Measurements from ENCODE around the gene PELI3.

Gene PELI3

DNA sequence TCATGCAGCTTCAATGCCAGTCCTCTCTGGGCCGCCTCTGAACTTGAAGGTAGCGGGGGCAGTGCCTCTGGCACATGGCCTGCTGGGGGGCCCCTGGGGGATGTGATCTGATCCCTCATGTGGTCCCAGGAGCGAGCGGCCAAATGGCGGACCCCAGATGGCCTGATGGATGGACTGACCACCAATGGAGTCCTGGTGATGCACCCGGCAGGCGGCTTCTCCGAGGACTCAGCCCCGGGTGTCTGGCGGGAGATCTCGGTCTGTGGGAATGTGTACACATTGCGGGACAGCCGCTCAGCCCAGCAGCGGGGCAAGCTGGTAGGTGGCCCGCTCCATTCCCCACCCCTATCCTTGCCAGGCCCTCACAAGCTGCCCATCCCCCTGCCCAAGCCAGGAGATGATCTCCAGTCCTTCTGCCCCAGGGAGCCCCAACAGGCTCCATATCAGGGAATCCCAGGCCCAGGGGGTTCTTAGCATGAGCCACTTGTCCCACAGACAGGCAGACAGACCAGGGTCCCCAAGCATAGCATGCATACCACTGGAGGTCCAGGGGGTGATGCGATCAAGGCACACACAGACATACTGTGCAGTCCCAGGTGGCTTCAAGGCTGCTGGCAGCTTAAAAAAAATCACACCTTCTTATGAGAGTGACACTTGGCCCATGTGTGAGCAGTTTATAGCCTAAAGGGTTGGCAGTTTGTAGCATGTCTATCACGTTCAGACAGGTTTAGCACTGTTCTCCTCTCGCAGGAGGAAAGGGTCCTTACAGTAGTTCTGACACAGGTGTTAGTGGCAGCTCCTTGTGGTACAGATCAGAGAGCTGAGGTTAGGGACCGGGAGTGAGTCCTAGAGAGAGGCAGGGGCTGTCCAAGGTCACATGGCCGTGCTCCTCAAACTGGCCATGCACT, 7.2 kb downstream of the PELI3 start:
- DNase-seq (ENCODE audit: low read depth, low spot score), result no peak

DNA sequence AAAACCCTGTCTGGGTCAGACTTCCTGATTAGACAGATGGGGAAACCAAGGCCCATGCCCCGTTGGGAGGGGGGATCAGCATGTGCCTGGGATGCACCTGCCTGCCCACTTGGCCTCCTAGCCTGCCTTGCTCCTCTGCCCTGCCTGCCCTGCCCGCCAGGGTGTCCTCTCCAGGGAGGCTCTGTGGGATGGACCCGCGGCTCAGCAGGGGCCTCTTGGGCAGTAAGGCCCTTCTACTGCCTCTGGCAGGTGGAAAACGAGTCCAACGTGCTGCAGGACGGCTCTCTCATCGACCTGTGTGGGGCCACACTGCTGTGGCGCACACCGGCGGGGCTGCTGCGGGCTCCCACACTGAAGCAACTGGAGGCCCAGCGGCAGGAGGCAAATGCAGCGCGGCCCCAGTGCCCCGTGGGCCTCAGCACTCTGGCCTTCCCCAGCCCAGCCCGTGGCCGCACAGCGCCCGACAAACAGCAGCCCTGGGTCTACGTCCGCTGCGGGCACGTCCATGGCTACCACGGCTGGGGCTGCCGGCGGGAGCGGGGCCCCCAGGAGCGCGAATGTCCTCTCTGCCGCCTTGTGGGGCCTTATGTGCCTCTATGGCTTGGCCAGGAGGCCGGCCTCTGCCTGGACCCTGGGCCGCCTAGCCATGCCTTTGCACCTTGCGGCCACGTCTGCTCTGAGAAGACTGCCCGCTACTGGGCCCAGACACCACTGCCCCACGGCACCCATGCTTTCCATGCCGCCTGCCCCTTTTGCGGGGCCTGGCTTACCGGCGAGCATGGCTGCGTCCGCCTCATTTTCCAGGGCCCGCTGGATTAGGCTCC, 8.9 kb downstream of the PELI3 start:
- no peak for DNase-seq (ENCODE audit: low read depth, low spot score)

DNA sequence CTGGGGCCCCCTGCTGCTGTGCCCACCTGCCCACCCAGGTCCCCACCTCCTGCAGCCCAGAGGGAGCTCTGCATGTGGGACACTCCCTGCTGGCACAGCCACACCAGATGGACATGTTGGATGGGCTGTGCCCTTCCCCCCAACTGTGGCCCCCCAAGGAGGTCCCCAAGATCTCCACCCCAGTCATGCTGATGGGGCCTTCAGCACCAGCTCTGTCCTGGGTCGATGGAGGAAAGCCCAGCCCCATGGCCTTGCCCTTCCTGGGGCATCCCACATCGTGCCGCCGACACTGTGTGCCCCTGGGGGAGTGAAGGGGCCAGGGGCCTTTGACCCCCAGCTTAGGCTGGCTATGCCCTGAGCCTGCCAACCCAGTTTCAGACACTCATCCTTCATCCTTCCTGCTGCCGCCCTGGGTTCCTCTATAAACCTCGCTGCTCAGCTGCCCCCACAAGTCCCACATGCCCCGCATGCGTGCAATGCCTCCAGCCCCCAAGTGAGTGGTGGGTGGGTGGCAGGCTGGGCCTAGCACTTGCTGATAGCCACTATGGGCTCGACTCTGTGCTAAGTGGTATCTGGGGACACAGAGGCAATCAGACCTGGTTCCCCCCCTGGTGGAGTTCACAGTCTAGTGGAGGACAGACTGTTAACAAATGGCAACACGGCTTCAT, 9.6 kb downstream of the PELI3 start:
- DNase-seq (ENCODE audit: low read depth, low spot score), result no peak

DNA sequence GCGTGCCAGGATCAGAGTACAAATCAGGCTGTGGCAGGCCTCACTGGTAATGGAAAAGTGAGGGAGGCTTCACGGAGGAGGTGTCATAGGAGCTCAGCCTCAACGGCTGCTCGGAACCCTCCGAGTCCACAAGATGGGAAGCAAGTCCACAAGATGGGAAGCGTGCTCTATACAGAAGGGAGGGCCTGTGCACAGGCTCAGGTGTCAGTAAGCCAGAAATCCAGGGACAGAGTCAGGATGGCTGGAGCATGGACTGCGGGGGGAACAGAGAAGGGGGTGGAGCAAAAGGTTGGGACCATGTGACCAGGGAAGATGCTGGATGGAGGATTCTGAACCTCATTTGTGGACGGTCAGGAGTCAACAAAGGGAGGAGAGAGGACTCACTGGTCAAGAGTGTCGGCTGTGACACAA, 10.1 kb downstream of the PELI3 start:
- DNase-seq (ENCODE audit: low read depth, low spot score), result no peak

DNA sequence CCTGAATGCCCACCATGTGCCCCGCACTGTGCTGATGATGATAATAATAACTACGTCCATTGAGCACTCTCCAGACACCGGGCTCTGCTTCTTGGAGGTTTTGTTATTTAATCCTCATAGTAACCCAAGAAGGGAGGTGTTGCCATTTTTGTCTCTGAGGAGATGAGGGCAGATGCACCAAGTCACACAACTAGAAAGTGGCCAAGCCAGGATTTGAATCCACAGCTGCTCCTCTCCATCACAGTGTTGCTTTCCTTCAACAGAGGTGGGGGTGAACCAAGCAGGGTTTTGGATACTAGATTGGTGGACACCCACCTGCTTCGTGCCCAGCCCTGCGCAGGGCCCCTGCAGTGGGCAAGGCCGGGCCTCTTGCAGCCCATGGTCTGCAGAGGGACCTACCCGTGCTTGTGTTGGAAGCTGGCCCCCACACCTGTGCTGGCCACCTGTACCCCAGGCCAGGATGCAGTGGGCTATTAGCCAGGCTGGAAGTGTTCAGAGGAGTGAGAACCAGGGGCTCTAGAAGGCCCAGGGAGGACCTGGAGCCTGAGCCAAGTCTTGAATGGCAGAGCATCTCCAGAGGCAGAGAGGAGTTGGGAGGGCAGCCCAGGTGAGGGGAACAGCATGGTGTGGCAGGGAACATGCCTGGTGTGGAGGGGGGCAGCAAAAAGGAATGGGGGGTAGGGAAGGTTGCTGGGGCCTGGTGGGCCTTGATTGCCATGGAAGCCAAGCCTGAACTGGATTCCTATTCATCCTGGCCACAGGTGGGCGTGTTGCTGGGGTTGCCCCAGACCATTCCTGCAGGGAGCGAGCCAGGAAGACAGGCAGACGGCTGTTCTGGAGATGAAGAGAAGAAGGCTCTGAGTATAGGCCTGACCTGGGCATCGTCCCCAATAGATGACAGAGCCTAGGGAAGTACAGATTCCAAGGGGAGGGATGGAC, 10.8 kb downstream of the PELI3 start:
- no peak for DNase-seq (ENCODE audit: low read depth, low spot score)

DNA sequence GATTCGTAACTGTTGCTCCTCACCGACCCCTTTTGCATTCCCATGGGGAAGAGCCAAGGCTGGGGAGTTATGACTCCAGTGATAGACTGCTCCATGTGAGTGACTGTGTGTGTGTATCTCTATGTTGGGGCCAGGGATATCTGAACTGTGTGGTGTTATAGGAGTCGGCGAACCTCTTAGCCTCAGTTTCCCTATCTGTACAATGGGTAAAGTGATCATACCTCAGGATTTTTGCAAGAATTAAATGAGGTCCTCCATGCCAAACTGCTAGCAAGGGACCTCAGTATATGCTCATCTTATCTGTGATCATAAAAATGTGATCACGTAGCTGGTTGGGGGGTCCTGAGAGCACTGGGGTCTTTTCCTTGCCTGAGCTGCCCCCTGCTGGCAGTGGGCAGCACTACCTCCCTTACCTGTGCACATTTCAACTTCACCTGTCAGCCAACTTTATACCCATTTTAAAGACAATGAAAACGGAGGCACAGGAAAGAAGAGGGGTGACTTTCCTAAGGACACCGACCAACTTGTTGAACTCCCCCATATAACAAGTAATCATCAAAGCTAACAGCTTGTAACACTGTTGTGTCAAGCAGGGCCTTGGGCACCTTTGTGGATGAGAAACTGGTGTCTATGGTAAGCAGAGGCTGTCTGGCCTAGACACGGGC, 12.2 kb downstream of the PELI3 start:
- DNase-seq (ENCODE audit: low read depth, low spot score), result peak; percentile 38

DNA sequence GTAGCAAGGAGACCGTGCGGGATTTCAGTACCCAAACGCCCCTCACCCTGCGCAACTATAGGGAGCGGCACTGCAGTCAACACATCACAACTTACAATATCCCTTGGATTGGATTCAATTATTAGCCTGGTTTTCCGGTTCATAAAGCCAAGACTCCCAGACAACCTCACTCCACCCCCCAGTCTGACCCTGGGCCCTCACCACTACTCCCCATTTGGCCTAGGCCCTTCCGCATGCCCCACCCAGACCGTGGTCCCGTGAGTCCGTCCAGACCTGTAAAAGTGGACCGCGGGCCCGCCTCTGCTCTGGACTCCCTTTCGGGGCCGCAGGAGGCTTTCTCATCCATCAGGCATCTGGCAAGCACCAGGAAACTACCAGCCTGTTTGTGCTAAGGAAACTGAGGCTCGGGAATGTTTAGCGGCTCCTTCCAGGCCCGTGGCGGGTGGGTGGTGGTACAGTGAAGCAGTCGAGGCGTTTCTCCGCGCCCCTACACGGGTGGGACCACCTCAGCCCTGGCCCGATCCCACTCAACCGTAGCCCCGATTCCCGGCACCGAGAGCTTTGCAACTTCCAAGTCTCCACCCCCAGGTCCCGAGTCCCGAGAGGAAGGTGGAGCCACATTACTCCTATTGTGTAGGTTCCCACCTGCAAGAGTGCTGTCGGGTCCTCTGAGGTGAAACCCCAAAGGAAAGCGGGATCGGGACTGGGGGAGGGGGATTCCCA, 12.8 kb downstream of the PELI3 start:
- peak; percentile 58 for DNase-seq (ENCODE audit: low read depth, low spot score)

DNA sequence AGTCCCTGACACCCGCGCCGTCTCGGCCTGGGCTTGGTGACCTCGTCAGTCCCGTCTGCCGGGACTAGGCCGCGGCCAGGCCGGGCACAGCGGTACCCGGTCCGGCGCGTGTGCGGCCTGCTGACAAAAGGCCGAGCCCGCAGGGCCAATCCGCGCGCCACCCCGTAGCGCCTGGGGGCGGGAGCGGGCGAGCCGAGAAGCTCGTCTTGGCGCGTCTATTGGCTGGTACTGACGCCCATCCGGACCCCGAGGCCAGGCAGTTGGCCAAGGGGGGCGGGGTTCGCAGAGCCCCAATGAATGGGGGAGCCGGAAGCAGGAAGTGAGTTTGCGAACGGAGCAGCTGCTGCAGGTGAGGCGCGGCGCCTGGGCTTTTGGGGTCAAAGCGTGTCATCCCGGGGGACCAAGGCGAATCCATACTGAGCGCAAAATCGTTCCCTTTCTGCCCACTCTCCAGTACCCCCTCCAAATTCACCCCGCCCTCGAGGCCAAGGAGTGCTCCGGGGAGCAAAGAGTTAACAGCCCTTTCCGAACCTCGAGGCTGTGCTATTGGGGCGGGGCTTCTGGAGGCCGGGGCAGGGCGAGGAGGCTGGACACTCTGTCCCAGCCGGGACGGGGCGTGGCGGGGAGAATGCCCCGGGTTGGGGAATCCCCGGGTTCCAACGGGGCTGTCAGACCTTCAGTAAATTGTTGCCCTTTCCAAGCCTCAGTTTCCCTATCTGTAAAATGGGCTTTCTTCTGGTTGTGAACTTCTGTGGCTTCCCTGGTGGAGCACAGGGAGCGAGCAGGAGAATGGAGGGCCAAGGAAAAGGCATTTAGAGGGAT, 13.6 kb downstream of the PELI3 start, which contains the start of gene DPP3:
Gene DPP3 (plus strand): TSS at position 318 of the 822 bp plus-strand sequence. CDS start 1,767 bp downstream, outside the sequence.
- peak; percentile 99 for DNase-seq (ENCODE audit: low read depth, low spot score)

DNA sequence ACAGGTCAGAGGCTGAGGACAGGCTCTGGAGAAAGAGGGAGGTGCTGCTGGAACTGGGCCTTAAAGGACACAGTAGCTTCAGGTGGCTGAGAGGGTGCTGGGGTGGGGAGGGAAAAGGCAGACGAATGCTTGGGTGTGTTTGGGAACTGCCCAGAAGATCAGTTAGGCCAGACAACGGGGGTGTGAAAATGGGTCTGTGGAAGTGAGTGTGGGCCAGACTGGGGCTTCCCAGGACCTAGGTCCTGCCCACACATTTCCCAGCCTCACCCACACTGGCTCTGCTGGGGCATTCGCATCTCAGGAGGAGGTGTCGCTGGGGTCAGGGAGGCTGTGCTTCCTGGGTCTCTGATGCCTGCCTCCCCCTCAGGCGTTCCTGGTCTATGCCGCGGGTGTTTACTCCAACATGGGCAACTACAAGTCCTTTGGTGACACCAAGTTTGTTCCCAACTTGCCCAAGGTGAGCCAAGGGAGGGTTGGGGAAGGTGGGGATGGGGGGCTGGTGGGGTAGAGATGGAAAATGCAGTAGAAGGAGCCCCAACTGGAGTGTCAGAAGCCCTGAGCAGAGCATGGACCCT, 18.2 kb downstream of the PELI3 start:
- no peak for DNase-seq (ENCODE audit: low read depth, low spot score)

DNA sequence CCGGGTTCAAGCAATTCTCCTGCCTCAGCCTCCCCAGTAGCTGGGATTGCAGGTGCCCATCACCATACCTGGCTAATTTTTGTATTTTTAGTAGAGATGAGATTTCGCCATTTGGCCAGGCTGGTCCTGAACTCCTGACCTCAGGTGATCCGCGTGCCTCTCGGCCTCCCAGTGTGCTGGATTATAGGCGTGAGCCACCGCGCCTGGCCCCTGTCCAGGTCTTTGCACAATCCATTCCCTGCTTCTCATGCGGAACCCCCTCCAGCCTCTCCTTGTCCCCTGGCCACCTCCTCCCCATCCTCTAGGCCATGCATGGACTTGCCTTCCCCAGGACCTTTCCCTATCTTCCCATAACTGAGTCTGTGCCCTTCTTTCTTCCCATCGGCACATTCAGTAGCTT, 22.3 kb downstream of the PELI3 start:
- DNase-seq (ENCODE audit: low read depth, low spot score), result no peak

DNA sequence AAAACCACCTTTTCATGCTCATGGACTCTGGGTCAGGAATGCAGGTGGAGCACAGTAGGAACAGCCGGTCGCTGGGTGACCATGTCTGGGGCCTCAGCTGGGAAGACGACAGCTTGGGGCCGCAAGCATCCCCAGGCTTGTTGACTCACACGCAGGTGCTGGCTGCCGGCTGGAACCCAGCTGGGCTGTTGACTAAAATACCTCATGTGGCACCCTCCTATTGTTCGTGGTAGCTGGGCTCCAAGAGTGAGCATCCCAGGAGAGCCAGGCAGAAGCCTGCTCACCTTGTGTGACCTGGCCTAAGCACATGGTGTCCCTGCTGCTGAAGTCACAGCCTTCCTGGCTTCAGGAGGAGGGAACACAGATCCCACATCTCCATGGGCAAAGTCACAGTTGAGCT, 22.9 kb downstream of the PELI3 start:
- no peak for DNase-seq (ENCODE audit: low read depth, low spot score)

DNA sequence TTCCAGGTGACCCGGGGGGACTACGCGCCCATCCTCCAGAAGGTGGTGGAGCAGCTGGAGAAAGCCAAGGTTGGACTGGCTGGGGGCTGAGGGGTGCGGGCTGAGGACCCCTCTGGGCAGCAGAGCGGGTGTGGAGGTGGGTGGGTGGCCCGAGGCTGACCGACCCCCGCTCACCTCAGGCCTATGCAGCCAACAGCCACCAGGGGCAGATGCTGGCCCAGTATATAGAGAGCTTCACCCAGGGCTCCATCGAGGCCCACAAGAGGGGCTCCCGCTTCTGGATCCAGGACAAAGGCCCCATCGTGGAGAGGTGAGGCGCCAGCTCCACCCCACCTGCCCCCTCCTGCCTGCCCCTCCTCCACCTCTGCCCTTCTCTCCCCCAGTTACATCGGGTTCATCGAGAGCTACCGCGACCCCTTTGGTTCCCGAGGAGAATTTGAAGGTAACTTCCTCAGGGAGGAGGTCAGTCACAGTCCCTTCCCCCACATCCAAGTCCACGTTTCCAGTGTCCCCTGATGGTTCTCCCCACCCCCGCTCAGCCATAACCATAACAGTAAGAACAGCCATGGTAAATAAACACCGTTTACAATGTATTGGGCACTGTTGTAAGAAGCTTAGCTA, 24.7 kb downstream of the PELI3 start:
- no peak for DNase-seq (ENCODE audit: low read depth, low spot score)

DNA sequence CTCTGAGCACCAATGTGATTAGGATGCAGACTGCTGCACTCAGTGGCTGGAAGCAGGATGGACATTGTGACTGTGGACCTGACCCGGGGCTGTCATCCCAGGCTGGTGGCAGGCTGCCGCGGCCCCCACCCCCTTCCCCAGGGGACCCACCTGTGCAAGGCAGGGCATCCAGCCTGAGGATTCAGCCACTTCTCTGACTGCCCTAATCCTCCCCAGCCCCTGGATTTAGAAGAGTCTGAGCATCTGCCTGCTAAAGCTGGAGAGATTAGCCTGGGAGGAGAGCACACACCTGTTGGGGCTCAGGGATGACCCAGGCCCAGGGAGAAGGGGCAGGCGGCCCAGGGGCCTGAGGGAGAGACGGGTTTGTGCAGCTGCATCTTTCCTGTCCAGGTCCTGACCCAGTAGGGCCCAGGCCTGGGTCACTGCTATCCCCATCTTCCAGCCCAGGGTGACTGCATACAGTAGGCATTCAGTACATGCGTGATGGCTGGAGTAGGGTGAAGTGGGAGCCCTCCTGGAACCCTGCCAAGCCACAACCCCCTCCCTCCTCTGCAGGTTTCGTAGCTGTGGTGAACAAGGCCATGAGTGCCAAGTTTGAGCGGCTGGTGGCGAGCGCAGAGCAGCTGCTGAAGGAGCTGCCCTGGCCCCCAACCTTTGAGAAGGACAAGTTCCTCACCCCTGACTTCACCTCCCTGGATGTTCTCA, 25.6 kb downstream of the PELI3 start:
- DNase-seq (ENCODE audit: low read depth, low spot score), result peak; percentile 77

DNA sequence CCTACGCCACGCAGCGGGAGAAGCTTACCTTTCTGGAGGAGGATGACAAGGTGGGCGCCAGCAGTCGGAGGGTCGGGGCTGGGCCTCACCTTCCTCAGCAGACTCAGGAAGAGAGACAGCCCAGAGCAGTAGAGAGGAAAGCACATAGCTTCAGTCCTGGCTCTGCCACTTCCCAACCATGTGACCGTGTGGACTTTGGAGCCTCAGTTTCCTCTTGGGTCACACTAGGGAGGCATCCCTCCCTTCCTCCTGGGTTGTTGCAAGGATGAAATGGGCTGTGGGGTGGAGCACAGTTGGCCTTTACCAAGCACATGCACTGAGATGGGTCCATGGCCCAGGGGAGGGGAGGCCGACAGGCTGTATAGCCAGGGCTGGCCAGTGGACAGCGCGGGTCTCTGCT, 26.4 kb downstream of the PELI3 start:
- DNase-seq (ENCODE audit: low read depth, low spot score), result no peak

DNA sequence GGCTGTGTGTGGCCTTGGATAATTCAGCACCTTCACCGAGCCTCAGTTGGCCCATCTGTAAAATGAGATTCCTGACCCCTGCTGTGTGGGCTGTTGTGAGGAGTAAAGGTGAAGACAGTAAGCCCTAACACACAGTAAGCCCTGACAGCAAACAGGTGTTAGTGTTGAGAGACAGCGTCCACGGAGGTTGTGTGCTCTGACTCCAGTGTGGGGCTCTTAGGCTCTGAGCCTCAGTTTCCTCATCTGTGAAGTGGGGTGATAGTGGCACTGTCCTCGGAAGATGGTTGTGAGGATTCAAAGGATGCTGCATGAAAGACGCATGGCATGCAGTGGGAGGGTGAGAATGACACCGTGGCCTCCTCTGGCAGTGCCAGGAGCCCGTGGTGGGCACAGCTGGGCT, 27.8 kb downstream of the PELI3 start:
- DNase-seq (ENCODE audit: low read depth, low spot score), result no peak

DNA sequence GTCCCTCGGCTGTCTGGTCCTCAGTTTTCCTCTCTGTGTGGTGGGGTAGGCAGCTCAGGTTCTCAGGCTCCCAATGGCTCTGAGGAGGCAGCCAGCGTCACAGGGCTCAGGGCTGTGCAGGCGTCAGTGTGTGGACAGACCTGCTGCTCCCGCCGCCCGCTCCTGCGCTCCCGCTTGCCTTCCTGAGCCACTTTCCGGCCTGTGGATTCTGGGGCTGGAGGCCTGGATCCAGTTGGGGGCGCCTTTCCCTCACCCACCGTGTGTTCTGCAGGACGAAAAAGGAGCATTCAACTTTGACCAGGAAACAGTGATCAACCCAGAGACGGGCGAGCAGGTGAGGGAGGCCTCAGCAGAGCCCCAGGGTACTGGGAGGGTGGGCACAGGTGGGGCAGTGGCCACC, 28.2 kb downstream of the PELI3 start:
- DNase-seq (ENCODE audit: low read depth, low spot score), result no peak

DNA sequence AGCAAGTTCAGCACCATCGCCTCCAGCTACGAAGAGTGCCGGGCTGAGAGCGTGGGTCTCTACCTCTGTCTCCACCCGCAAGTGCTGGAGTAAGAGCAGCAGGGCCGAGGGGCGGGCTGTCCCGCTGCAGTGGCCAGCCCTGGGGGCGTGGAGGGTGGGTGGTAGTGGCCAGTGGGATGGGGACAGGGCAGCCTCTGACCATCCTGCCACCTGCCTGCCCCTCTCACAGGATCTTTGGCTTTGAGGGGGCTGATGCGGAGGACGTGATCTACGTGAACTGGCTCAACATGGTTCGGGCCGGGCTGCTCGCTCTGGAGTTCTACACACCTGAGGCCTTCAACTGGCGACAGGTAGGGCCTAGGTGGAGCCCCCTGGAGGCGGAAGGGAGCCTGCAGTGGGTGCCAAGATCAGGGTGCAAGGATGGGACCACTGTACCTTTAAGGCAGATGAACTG, 28.7 kb downstream of the PELI3 start:
- no peak for DNase-seq (ENCODE audit: low read depth, low spot score)

Data from astrocyte of the hippocampus (primary cell).